NCI-H82 treated with DMSO at 0.1 percent for 48 hours (cell line): ENCODE data around the gene PSMD1.
A peak's percentile ranks its signal among the peaks of the same experiment; 100 is the strongest.

ENCODE experiments used
- DNase-seq: peaks from one replicate; lab custom pipeline; 2025; ENCODE audit not compliant: unreplicated experiment; lab: John Stamatoyannopoulos, UW

Gene PSMD1

DNA sequence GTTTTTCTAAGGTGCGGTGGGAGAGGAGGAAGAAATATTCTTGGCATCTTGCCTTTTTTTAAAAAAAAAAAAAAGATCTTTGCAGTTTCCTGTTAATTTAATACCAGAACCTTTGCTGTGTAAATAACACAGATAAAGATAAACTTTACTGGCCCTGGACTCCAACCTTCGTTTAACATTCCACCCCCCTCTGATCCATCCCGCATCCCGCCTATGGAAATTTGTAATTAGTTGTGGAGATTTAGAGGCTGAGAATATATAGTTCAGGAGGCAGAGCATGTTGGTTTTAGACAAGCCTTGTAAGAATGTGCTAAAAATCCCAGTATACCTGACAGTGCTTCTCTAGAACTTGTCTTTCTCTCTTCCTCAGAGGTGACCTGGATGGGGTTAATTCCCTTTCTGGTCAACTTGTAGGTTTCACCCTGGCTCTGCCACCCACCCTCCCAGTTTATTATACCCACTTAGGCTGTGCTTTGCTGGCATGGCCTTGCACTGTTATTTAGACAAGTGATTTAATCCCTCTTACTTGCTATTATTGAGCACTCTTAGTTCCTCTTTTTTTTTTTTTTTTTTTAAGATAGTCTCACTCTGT is 22.3 kb upstream of the PSMD1 start:
- DNase-seq: no peak

DNA sequence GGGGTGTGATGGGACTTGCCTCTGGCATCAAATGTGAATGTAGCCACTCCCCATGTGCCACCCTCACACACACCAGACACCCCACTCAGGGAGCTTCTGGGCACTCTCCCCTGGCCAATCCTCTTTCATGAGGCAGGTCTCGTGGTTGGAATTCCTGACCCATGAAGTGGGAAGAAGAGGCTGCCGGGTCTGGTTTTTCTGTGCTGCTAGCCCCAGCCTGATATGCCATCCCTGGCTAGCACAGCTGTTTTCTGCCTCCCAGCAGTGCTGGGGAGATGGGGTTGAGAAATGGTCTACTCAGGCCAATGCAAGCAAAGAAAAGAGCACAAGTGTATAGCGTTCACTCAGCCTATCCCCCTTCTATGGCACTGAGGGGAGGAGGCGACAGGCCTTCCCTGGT is 20.5 kb upstream of the PSMD1 start:
- no peak for DNase-seq

DNA sequence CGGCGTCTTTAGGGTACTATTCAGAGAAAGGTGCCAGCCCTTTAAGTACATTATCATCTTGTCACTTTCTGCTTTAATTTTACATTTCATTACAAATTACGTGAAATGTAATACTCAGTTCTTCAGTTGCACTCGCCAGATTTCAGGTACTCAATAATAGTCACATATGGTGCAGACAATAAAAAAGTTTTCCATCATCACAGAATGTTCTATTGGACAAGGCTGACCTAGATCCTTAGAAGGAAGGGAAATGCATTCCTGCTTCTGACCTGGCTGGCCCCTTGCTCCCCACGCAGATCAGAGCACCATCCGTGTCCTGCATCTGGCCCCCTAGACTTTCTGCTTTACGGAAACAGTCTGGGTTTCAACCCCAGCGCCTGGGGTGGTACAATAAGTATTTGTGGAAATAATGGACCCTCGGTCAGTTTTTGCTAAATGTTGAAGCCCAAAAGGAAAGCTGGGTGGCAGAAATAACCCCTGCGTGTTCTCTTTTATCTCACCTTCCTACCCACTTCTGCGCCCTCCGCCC is 20.0 kb upstream of the PSMD1 start:
- DNase-seq: no peak

DNA sequence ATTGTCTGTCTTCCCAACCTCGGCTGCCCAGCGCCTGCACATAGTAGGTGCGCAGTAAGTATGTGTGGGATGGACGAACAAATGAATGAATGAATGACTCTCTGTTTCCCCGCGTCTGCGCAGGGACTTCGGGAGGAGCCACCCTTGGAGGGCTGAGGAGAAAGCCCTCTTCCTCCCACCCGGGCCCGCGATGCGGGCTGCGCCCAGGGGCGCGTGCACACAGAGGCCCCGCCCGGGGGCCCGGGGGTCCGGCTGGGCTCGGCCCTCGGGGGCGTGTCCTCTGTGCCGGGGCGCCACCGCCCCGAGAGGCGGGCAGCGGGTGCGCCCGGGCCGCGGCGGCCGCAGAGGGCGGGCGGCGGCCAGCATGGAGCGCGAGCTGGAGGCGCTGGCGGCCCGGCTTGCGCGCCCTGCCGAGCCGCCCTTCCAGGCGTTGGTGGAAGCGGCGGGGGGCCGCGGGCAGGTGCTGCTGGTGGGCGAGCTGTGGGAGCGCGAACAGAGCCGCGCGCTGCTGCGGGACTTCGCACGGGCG is 19.4 kb upstream of the PSMD1 start, which contains the start of gene C2orf72:
TSS of gene C2orf72 (plus strand) at position 322 of the 529 bp plus-strand sequence. CDS start at position 365, 43 bp downstream.
- DNase-seq: no peak

DNA sequence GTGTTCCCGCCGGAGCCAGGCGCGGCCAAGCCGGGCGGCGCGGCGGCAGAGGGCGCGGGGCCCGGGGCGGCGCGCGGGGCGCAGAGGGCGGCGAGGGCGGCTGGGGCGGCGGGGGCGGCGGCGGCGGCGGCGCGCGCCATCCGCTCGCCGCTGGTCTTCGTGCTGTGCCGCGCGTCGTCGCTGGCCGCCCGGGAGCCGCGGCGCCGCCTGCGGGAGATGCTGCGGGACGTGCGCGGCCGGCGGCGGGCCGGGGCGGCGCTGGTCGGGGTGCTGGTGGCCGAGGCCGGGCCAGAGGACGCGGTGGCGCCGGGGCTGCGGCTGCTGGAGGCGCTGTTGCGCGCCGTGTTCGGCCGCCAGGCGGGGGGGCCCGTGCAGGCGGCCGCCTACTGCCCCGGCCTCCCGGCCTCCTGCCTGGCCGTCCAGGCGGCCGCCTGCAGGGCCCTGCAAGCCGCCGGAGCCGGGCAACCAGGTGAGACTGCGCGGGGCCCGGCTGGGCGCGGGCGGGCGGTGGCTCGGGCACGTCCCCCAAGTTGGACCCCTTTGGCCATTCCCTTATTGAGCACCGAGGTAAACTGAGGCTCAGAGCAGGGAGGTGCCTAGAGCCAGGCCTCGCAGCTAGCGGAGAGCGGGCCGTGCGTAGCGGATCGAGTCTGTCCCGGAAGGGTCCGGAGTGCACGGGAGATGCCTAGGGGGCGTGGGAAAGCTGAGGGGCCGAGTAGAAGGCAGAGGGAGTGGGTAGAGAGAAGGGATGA is 18.8 kb upstream of the PSMD1 start:
- no peak for DNase-seq

DNA sequence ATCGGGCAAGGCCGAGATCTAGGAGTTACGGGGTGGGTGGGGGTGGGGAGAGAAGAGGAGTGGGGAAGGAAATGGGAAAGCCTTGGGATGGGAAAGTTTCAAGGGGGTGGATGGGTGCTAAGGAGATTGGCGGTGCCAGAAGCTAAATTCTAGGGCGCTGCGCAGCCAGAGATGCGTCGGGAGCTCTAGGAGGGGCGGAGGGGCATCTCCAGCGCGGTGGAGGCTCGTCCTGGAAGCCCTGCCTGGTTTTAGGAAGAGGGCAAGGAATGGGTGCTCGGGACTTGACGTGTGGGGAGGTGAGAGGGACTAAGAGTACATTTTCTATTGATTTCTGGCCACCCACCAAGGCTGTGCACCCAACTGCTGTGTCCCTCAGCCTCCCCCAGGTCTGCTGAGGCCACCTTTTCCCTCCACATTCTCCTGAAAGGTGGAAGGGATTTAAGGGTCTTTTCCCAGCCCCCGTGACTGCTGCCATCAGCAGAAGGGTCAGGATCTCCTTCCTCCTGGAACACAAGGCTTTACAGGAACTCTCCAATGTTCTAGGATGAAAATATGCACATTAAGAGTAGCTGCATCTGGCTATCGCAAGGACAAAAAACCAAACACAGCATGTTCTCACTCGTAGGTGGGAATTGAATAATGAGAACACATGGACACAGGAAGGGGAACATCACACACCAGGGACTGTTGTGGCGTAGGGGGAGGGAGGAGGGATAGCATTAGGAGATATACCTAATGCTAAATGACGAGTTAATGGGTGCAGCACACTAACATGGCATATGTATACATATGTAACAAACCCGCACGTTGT is 18.0 kb upstream of the PSMD1 start:
- DNase-seq: no peak

DNA sequence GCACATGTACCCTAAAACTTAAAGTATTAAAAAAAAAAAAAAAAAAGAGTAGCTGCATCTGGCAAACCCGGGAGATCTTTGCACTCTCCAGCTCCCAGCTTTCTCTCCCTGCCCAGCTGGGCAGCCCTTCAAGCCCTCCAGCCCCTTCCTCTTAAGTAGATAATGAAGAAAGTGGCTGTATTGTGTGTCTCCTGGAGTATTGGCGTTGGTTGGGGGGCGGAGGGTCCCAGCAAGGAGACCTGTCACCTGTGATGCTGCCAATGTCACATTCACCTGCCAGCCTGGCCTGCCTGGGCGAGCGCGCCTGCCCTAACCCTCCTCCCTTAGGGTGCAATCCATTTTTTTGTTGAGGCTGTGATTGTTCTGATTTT is 17.4 kb upstream of the PSMD1 start:
- no peak for DNase-seq

DNA sequence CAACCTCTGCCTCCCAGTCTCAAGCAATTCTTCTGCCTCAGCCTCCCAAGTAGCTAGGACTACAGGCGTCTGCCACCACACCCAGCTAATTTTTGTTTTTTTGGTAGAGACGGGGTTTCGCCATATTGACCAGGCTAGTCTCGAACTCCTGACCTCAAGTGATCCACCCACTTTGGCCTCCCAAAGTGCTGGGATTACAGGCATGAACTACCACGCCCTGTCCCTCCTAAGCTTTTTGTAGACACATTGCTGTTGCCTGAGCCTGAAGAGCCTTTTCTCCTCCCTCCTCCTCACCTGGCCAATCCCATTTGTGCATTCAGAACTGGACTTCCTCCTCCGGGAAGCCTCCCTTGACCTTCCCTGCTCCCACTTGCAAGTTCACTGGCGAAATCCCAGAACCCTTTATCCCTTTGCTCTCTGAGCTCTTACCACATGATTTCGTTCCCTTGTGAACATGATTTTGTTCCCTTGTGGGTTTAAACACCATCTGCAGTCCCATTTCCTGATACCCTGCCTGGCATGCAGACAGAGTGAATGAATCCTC is 16.8 kb upstream of the PSMD1 start:
- DNase-seq: no peak

DNA sequence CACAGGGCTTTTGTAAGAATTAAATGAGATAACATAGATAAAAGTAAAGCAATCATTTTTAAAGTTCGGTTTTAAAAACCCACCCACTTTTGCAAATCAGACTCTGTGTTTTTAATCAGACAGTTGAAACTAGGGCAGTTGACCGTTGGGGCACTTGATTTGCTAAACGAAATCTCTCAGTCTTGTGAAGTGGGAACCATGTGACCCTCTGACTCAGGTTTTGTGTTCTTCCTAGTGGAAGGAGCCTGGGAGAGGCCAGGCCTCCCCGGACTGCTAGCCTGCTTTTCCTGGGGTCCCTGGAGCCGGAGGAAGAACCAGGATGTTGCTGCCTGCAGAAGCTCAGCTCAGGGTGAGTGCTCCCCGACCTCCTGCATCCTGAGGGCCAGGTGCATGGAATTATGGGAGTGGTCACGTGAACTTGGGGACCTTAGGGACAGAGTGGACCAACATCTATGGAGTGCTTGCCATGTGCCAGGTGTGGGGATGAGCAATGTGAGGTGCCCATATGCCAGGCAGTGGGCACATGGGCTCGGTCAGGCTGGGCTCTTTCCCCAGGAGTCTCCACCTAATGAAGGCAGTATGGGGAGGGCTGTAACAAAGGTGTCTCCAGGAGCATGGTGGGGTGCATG is 15.5 kb upstream of the PSMD1 start:
- no peak for DNase-seq

DNA sequence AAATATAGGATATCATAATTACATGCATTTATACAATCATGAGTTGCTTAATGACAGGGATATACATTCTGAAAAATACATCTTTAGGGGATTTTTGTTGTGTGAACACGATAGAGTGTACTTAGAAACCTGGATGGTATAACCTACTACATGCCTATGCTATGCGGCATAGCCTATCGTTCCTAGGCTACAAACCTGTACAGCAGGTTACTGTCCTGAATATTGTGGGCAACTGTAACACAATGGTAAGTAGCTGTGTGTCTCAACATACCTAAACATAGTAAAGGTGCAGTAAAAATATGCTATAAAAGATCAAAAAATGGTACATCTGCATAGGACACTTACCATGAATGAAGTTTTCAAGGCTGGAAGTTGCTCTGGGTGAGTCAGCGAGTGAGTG is 12.9 kb upstream of the PSMD1 start:
- DNase-seq: no peak

DNA sequence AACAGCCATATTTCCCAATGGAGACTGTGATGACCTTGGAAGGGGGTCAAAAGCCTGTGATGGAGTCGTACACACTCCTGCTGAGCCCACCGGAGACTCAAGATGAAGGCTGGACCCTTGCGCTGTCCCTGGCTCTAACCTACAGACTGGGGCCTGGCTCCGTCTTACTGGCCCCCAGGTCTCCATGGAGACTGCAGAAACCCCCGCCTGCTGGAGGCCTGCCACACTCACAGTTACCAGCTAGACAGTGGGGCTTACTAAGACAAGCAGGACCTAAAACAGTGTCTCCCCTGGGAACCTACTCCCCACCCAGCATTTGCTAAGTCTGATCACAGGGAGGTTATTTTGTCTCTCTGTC is 9.8 kb upstream of the PSMD1 start:
- no peak for DNase-seq

DNA sequence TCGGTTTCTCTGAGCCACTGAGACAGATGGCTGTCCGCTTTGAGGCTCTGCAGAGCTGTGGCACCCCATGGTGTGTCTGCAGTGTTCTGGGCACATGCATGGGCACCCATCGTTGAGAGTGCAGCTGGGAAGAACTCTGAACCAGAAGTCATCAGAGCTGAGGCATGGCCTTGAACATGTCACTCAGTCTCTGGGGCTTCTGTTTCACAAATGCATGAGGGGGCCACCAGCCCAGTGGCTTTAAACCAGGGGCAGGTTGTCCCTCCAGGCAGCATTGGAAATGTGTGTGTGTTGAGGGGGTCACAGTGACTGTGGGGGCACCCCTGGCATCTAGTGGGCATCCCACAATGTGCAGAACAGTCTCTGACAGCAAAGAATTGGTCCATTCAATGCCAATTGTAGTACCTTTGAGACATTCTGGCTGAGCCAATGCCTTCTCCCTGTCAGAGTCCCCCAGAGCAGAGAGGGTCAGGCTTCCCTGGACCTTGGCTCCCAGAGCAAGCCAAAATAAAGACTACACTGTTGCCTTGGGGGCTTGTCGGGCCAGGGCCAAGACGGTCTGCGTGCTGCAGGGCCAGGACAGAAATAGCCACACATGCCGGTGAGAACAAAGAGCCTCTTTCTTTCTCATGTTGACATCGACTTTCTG is 9.3 kb upstream of the PSMD1 start:
- DNase-seq: no peak

DNA sequence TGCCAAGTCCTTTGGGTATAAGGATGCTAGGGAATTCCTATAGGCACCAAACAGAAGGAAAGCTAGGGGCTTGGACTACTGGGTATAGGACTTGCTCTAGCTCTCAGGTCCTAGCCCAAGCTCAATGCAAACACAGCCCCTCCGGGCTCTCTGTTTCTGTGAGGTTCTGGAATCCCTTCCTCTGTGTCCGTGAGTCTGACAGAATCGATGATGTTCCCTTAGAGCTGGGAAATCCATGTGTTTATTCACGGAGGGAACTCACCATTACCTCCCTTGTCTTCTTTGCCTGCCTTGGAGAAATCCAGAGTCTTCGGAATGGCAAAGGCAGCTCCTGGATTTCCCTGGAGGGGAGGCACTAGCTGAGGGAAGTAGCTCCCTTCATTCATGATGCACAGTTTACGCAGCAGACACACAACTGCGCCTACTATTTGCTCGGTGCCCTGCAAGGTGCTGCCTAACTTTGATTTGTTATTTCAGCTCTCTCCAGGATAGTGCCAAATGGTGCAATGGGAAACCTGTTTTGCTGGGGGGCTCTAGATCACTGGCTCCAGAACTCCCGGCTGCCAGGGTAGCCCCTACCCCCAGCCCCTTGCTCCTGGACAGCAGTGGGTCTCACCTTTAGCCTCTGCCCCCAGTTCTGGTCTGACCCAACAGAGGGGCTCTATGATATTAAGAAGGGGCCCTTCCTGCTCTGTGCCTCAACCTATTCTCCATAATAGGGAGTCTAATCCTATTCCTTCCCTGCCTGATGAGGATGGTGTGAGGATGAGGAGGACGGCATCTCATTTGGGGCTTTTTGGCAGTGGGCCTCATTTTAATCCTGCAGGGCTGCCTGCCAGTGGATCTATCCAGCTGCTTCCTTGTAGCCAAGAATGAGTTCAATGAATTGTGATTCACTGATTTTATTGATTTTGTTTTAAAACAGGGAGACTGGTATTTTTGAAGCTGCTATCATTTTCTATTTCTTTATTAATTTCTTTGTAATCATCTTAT is 8.4 kb upstream of the PSMD1 start:
- DNase-seq: peak; percentile 25

DNA sequence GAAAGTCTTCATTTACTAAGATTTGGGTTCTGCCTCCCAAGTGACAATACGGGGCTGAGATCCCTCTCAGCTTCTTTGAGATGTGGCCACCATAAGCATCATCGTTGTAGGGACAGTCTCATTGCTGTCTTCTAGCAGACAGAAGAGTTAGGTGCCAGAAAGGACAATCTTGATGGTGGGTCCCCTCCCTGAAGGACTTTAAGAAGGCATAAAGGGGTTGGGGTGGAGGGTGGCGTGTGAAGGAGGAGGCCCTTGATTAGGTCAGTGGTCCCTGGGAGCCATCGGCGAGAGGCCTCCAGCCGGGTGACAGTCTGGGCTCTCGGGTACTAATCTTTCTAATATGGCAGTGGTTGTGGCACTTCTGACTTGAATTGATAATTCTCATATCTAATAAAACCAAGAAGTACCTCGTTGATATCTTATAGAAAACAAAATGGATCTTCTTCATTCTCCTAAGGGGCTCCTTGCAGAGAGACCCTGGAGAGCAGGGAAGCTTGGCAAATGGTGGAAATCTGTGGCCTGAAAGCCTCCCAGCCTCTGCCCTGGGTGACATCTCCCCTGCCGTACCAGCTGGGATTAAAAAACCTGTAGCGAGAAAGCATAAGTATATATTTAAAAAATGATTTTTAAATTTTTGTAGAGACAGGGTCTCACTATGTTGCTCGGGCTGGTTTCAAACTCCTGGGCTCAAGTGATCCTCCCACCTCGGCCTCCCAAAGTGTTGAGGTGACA is 7.2 kb upstream of the PSMD1 start:
- DNase-seq: no peak

DNA sequence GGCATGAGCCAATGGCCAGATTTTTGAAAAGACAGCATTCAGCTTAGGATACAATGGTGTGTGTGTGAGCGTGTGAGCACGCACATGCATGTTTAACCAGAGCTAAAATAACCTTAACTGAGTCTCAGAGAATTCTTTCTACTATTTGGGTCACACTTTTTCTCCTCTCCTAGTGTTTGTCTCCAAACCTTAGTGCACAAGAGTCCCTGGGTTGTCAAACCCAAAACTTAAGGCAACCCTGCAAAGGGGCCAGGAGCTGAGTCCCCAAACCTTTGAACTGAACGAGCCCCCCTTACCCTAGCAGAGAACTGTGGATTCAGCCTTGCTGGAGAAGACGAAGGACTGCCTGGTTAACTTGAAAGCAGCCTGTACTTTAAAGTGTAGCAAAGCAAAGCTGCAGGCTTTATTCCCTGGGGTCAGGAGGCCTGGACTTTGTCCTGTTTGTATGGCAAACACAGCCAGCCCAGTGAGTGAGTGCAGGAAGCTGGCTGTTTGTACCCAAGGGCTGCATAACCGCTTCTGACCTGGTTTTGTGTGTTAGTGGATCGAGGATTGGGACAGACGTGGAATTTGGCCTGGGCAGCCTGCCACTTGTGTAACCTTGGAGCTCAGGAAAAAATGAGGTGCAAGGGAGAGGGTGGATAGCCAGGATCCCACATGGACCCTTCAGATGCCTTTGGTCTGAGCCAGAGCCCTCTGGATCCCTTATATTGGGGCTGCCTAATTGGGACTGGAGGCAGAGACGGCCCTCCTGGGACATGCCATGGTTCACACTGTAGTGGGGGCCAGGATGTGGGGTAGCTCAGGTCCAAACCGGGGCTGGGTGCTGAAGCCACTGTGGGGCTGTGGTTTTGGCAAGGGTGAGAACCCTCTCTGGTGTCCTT is 6.4 kb upstream of the PSMD1 start:
- no peak for DNase-seq

DNA sequence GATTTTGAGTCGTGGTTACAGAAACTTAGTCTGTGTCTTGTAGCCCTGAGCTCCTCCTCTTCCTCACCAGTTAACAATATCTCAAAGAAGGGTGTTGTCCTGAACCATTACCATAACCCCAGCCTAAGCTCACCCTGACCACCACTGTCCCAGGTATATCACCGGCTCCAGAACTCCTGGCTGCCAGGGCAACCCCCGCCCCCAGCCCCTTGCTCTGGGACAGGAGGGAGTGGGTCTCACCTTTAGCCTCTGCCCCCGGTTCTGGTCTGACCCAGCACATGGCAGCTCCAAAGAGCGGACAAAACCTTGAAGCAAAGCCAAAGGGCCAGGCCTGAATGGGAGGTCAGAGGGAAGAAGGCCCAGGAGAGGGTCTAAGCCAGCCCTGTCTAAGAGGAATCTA is 5.6 kb upstream of the PSMD1 start:
- no peak for DNase-seq
